Hepatocyte (in vitro differentiated cells): Measurements from ENCODE around the gene SETD3. TPM values are rescaled to one million over a fixed set of nuclear protein-coding genes. Genes with fewer than 3 reads are reported as not detected.

Experiments
- DNase-seq: peaks from one replicate; pipeline ENCODE4 v3.0.0-alpha.2; 2016; ENCODE audit warnings: low spot score
- H2AFZ ChIP-seq: fragments of 200-600 bp; sonication (generic); 2 replicates; pipeline ENCODE4 v1.6.0; 2016; ENCODE audit warnings: antibody characterized with exemption, mild to moderate bottlenecking
- H3K27ac ChIP-seq: fragments of 200-600 bp; sonication (generic); 2 replicates; pipeline ENCODE4 v1.5.1; 2016; ENCODE audit warnings: mild to moderate bottlenecking
- H3K27me3 ChIP-seq: fragments of 200-600 bp; sonication (generic); 2 replicates; pipeline ENCODE4 v1.6.1; 2016
- H3K36me3 ChIP-seq: fragments of 200-600 bp; sonication (generic); replicated peaks from 2 replicates; pipeline ENCODE4 v1.5.1; 2016; ENCODE audit warnings: low read depth; ENCODE audit not compliant: insufficient read depth
- H3K4me1 ChIP-seq: fragments of 200-600 bp; sonication (generic); 2 replicates; pipeline ENCODE4 v1.5.1; 2016; ENCODE audit warnings: mild to moderate bottlenecking, moderate library complexity; ENCODE audit not compliant: insufficient read depth
- H3K4me2 ChIP-seq: fragments of 200-600 bp; sonication (generic); 2 replicates; pipeline ENCODE4 v1.6.0; 2016
- H3K4me3 ChIP-seq: fragments of 200-600 bp; sonication (generic); 2 replicates; pipeline ENCODE4 v1.5.1; 2016; ENCODE audit warnings: mild to moderate bottlenecking
- H3K79me2 ChIP-seq: fragments of 200-600 bp; sonication (generic); 2 replicates; pipeline ENCODE4 v1.6.0; 2017; ENCODE audit warnings: mild to moderate bottlenecking
- H3K9me2 ChIP-seq: fragments of 200-600 bp; sonication (generic); replicated peaks from 2 replicates; pipeline ENCODE4 v1.6.0; 2017; ENCODE audit warnings: mild to moderate bottlenecking; ENCODE audit not compliant: insufficient read depth
- H3K9me3 ChIP-seq: fragments of 200-600 bp; sonication (generic); 2 replicates; pipeline ENCODE4 v1.5.1; 2016; ENCODE audit warnings: low read depth, mild to moderate bottlenecking
- H4K20me1 ChIP-seq: fragments of 200-600 bp; sonication (generic); 2 replicates; pipeline ENCODE4 v1.6.0; 2016; ENCODE audit warnings: mild to moderate bottlenecking; ENCODE audit not compliant: insufficient read depth, poor library complexity, severe bottlenecking
- EZH2 ChIP-seq: fragments of 200-600 bp; sonication (generic); IDR thresholded peaks from 2 replicates; pipeline ENCODE4 v1.6.1; 2016; ENCODE audit warnings: antibody characterized with exemption, mild to moderate bottlenecking, borderline replicate concordance
- EZH2phosphoT487 ChIP-seq: fragments of 200-600 bp; sonication (generic); IDR thresholded peaks from one replicate; pipeline ENCODE4 v1.6.1; 2018; ENCODE audit warnings: antibody characterized with exemption, mild to moderate bottlenecking, low read depth, moderate library complexity; ENCODE audit not compliant: unreplicated experiment, severe bottlenecking
- WGBS: methylation state at CpG from one replicate; pipeline ENCODE4 v1.1.6; 2016; ENCODE audit warnings: low lambda C conversion rate; ENCODE audit errors: missing lambda C conversion rate; 5-methylcytosine and 5-hydroxymethylcytosine counted together
- polyA plus RNA-seq: library from polyadenylated mRNA; unstranded; fragments of >200 nt; fragmentation: Nextera tagmentation; extraction: Ambion mirVana; gene quantifications from 2 replicates; pipeline ENCODE4 v1.2.1, GENCODE V29; 2016
- total RNA-seq: library from RNA; depleted of rRNA; stranded (reverse); fragments of >200 nt; gene quantifications from 2 replicates; pipeline ENCODE4 v1.2.3, GENCODE V29; 2014
- TF ChIP-seq, protein P1 (sequence below): fragments of 200-600 bp; sonication (generic); IDR thresholded peaks from 2 replicates; pipeline ENCODE4 v1.5.1; 2016; ENCODE audit warnings: antibody characterized with exemption, mild to moderate bottlenecking; ENCODE audit not compliant: poor library complexity

Gene SETD3
- total and polyA plus RNA-seq, 2 experiments from 2014 or later: 43.6 to 60.2 TPM

DNA sequence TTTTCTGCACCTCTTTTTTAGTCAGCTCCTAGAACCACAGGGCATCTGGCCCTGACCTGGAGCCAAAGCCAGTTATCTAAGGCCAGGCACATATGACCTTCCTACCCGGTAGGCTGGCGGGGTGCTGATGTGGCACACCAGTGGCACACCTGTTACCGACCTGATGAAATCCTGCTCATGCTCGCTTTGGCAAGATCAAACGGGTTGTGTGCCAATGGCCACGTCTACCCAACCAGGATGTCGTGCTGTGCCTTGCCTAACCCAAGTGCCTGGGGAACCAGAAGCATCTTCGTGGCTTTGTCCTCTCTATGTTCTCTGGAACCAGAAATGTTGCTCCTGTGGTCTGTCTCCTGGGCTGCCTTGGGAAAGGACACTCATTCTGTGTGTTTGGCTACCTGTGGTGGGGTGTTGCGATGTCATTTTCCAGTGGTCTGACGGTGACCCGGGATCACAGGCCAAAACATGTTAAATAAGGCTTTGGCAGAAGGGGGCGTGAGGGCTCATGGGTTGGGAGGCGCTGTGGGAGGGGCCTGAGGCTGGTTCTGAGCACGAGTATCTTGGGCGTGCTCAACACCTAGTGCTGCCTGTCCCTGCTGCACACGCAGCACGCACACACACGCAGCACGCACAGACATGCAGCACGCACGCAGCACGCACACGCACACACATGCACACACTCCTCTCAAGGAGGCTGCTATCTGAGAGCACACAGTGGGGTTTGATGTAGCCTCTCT is 28.4 kb upstream of the SETD3 start:
- Histone ChIP-seq H3K79me2 (no peaks in the 10 kb centered on the region), H2AFZ (no peak overlapping the region), H4K20me1 (no peaks in the 10 kb centered on the region), H3K4me1 (no peaks in the 10 kb centered on the region), H3K27me3 (no peaks in the 10 kb centered on the region), H3K9me3 (no peaks in the 10 kb centered on the region), H3K4me2 (no peak overlapping the region), H3K9me2 (no peaks in the 10 kb centered on the region), H3K36me3 (no peaks in the 10 kb centered on the region), H3K27ac (no peak overlapping the region), H3K4me3 (no peak overlapping the region)
- TF ChIP-seq, protein P1, sequence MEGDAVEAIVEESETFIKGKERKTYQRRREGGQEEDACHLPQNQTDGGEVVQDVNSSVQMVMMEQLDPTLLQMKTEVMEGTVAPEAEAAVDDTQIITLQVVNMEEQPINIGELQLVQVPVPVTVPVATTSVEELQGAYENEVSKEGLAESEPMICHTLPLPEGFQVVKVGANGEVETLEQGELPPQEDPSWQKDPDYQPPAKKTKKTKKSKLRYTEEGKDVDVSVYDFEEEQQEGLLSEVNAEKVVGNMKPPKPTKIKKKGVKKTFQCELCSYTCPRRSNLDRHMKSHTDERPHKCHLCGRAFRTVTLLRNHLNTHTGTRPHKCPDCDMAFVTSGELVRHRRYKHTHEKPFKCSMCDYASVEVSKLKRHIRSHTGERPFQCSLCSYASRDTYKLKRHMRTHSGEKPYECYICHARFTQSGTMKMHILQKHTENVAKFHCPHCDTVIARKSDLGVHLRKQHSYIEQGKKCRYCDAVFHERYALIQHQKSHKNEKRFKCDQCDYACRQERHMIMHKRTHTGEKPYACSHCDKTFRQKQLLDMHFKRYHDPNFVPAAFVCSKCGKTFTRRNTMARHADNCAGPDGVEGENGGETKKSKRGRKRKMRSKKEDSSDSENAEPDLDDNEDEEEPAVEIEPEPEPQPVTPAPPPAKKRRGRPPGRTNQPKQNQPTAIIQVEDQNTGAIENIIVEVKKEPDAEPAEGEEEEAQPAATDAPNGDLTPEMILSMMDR: no peak
- TF ChIP-seq EZH2phosphoT487 (no peak), EZH2 (no peak)
- 87% methylated on average over 23 of the region's 23 CpGs for WGBS
- peak; percentile 8 for DNase-seq

DNA sequence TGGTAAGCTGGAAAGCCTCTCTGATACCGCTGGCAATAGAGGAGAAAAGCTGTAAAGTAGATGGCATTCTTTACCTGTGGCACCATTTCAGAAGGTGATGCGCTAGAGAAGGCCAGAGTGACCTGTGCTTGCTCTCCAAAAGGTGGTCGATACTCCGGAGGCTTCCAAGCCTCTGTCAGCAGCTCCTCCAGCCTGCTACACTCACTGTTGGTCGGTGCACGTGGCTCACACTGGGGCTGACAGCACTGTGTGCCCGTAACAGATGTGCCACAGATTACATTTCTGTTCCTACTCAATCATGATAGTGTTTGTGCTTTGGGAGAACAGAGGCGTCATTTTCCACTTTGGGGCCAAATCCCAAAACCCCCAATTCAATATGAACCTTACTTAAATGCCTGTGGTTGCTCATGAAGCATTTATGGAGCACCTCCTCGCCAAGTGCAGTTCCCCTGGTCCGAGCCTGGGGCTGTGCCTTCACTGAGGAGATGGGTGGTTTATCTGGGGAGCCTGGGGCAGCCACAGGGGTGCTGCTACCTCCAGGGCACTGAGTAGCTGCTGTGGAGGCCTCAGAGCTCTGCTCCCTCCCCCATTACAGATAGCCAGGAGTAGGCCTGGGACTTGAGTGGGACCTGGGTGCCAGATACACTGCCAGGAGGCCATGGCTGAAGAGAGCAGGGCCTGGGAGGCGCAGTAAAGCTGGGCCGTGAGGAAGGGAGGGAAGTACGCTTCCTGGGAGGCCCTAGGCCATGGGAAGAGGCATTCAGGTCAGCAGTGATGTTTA is 27.4 kb upstream of the SETD3 start:
- no peak overlapping the region for H2AFZ ChIP-seq
- H4K20me1 ChIP-seq: no peaks in the 10 kb centered on the region
- H3K4me1 ChIP-seq: no peaks in the 10 kb centered on the region
- no peak for TF ChIP-seq EZH2phosphoT487
- TF ChIP-seq EZH2: no peak
- TF ChIP-seq, protein P1: no peak
- no peaks in the 10 kb centered on the region for H3K9me2 ChIP-seq
- H3K9me3 ChIP-seq: no peaks in the 10 kb centered on the region
- WGBS: 95% methylated on average over 13 of the region's 13 CpGs
- H3K79me2 ChIP-seq: no peaks in the 10 kb centered on the region
- no peak for DNase-seq
- H3K4me3 ChIP-seq: no peak overlapping the region
- H3K27me3 ChIP-seq: no peaks in the 10 kb centered on the region
- no peaks in the 10 kb centered on the region for H3K36me3 ChIP-seq
- no peak overlapping the region for H3K27ac ChIP-seq
- H3K4me2 ChIP-seq: no peak overlapping the region

DNA sequence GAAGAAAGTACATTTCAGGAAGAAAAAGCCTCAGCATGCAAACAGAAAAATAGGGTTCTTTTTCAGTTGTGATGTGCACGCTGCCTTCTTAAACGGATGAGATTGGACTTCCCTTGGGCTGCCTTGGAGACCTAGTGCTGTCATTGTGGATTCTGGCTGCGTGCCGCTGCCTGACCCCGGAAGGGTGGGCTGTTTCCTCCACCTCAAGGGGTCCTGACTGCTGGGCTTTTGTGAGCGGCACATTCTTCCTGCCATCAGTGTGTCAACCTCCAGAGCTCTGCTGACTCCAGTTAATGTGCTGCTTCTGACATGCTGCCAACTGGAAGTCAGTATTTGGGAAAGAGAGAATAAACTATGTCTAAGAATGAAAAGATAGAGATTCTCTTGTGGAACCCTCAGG is 25.6 kb upstream of the SETD3 start:
- Histone ChIP-seq H3K9me3 (no peaks in the 10 kb centered on the region), H2AFZ (no peak overlapping the region), H3K4me2 (no peak overlapping the region), H3K9me2 (no peaks in the 10 kb centered on the region), H3K27me3 (no peaks in the 10 kb centered on the region), H3K4me3 (no peak overlapping the region), H3K79me2 (no peaks in the 10 kb centered on the region), H3K27ac (no peak overlapping the region), H3K4me1 (no peaks in the 10 kb centered on the region), H4K20me1 (no peaks in the 10 kb centered on the region), H3K36me3 (no peaks in the 10 kb centered on the region)
- WGBS: 98% methylated on average over 6 of the region's 6 CpGs
- TF ChIP-seq, protein P1: no peak
- TF ChIP-seq EZH2phosphoT487: no peak
- no peak for TF ChIP-seq EZH2
- no peak for DNase-seq
